ENCODE measurements around the gene NSUN2.
"Not testable (repeated sequence)": the region's sequence is repeated elsewhere in the genome, so short reads cannot be mapped to it uniquely, and the experiment has no call there.

The NSUN2 gene

DNA sequence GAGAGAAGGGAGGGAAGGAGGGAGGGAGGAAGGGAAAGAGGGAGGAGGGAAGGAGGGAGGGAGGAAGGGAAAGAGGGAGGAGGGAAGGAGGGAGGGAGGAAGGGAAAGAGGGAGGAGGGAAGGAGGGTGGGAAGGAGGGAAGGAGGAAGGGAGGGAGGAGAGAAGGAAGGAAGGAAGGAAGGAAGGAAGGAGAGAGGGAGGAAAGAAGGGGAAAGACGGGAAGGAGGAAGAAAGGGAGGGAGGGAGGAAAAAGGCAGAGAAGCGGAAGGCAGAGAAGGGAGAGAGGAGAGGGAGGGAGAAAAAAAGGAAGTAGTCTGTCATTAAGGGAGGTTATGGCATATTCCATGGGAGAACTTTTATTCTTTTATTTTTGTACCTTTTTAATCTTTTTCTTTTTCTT is 61.2 kb downstream of the NSUN2 start:
- no CpG with 5 or more reads among the region's 2 CpGs for whole genome bisulfite sequencing (ENCODE audit: extremely low coverage, insufficient coverage, insufficient read length)
- not testable (repeated sequence) for H3K9ac ChIP-seq (ENCODE audit: low read length); H3K4me2 ChIP-seq (ENCODE audit: low read length); H2BK12ac ChIP-seq (ENCODE audit: low read length); H3K79me1 ChIP-seq (ENCODE audit: low read length); H2AFZ ChIP-seq (ENCODE audit: insufficient read depth, low read length, poor library complexity); H3K4me3 ChIP-seq (ENCODE audit: low read depth, low read length); H3K18ac ChIP-seq (ENCODE audit: low read length); H3K36me3 ChIP-seq (ENCODE audit: control insufficient read depth in 1 of 2, insufficient read depth in 2 of 2, low read length in 2 of 2); H3K9me3 ChIP-seq (ENCODE audit: insufficient read depth, low read depth, low read length); H3K4ac ChIP-seq (ENCODE audit: low read depth, low read length); H2BK5ac ChIP-seq (ENCODE audit: low read depth, low read length, poor library complexity); H3K27me3 ChIP-seq (ENCODE audit: insufficient read depth, low read length); H2AK5ac ChIP-seq (ENCODE audit: low read length); H4K91ac ChIP-seq (ENCODE audit: low read depth, low read length); H3K79me2 ChIP-seq (ENCODE audit: control insufficient read depth, insufficient read depth, low read length, poor library complexity); H3K14ac ChIP-seq (ENCODE audit: low read length); H4K12ac ChIP-seq (ENCODE audit: low read depth, low read length); H3K4me1 ChIP-seq (ENCODE audit: control insufficient read depth in 1 of 2, insufficient read depth in 2 of 2, low read length in 2 of 2); H3K23ac ChIP-seq (ENCODE audit: low read length); DNase-seq; H2BK120ac ChIP-seq (ENCODE audit: insufficient read depth, low read length, poor library complexity); H3K27ac ChIP-seq (ENCODE audit: low read depth, low read length); H4K8ac ChIP-seq (ENCODE audit: low read depth, low read length)

DNA sequence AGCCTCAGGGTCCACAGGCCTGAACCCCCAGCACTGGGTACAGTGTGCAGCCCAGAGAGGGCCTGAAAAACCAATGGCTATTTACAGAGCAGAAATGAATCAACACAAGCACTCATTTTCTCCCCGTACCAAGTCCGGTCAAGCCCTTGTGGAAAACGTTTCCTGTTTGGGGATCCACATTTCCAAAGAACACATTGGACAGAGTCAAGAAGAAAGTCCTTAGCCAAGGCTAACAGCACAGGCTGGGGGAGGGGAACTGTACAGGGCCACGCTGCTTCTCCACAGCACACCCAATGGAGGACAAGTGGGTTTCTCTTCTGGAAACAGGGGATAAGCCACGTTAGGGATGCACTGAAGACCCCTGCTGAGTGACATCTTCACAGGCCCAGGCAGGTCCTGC is 62.3 kb downstream of the NSUN2 start:
- no peak overlapping the region for H3K23ac ChIP-seq (ENCODE audit: low read length)

DNA sequence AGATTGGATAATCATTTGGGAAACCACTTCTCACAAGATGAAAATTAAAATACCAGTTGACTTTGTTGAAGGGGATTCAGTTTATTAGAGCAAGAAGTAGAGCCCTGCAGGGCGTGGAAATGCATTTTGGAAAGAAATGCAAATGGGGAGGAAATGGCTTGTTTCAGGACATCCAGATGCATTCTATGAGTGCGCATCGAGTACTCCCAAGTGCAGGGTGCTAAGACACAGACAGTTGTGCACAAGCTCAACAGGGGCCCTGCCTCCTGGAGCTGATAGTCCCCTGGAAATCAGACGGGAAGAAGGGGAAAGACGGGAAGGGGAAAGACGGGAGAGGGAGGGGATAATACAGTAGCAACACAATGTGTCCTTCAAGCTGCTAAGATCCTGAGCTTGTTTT is 64.0 kb downstream of the NSUN2 start:
- Histone ChIP-seq H3K4me3 (ENCODE audit: low read depth, low read length) (no peak overlapping the region), H2AFZ (ENCODE audit: insufficient read depth, low read length, poor library complexity) (no peak overlapping the region), H3K9ac (ENCODE audit: low read length) (no peak overlapping the region), H3K4ac (ENCODE audit: low read depth, low read length) (no peak overlapping the region), H3K4me1 (ENCODE audit: control insufficient read depth in 1 of 2, insufficient read depth in 2 of 2, low read length in 2 of 2) (no peaks in the 10 kb centered on the region), H4K12ac (ENCODE audit: low read depth, low read length) (no peak overlapping the region), H3K9me3 (ENCODE audit: insufficient read depth, low read depth, low read length) (no peaks in the 10 kb centered on the region), H4K91ac (ENCODE audit: low read depth, low read length) (no peak overlapping the region), H3K27me3 (ENCODE audit: insufficient read depth, low read length) (no peaks in the 10 kb centered on the region), H2AK5ac (ENCODE audit: low read length) (no peak overlapping the region), H3K4me2 (ENCODE audit: low read length) (no peak overlapping the region), H3K27ac (ENCODE audit: low read depth, low read length) (no peak overlapping the region), H2BK12ac (ENCODE audit: low read length) (no peak overlapping the region), H2BK120ac (ENCODE audit: insufficient read depth, low read length, poor library complexity) (no peak overlapping the region), H2BK5ac (ENCODE audit: low read depth, low read length, poor library complexity) (no peak overlapping the region), H4K8ac (ENCODE audit: low read depth, low read length) (no peak overlapping the region), H3K79me2 (ENCODE audit: control insufficient read depth, insufficient read depth, low read length, poor library complexity) (no peaks in the 10 kb centered on the region), H3K14ac (ENCODE audit: low read length) (no peak overlapping the region), H3K79me1 (ENCODE audit: low read length) (no peaks in the 10 kb centered on the region), H3K18ac (ENCODE audit: low read length) (no peak overlapping the region), H3K36me3 (ENCODE audit: control insufficient read depth in 1 of 2, insufficient read depth in 2 of 2, low read length in 2 of 2) (no peaks in the 10 kb centered on the region), H3K23ac (ENCODE audit: low read length) (no peak overlapping the region)
- no CpG with 5 or more reads among the region's 6 CpGs for WGBS (ENCODE audit: extremely low coverage, insufficient coverage, insufficient read length)
- DNase-seq: no peak

More for the DNA sequence above, 62.3 kb downstream of the NSUN2 start:
- no peaks in the 10 kb centered on the region for H3K4me1 ChIP-seq (ENCODE audit: control insufficient read depth in 1 of 2, insufficient read depth in 2 of 2, low read length in 2 of 2)
- no peak overlapping the region for H3K18ac ChIP-seq (ENCODE audit: low read length)
- H4K8ac ChIP-seq (ENCODE audit: low read depth, low read length): no peak overlapping the region
- H3K27ac ChIP-seq (ENCODE audit: low read depth, low read length): no peak overlapping the region
- no peaks in the 10 kb centered on the region for H3K27me3 ChIP-seq (ENCODE audit: insufficient read depth, low read length)
- H3K79me2 ChIP-seq (ENCODE audit: control insufficient read depth, insufficient read depth, low read length, poor library complexity): no peaks in the 10 kb centered on the region
- no peaks in the 10 kb centered on the region for H3K9me3 ChIP-seq (ENCODE audit: insufficient read depth, low read depth, low read length)
- no peak overlapping the region for H2AK5ac ChIP-seq (ENCODE audit: low read length)
- H3K9ac ChIP-seq (ENCODE audit: low read length): no peak overlapping the region
- H3K4ac ChIP-seq (ENCODE audit: low read depth, low read length): no peak overlapping the region
- DNase-seq: no peak
- no peak overlapping the region for H2BK120ac ChIP-seq (ENCODE audit: insufficient read depth, low read length, poor library complexity)
- no peaks in the 10 kb centered on the region for H3K36me3 ChIP-seq (ENCODE audit: control insufficient read depth in 1 of 2, insufficient read depth in 2 of 2, low read length in 2 of 2)
- no peak overlapping the region for H2BK5ac ChIP-seq (ENCODE audit: low read depth, low read length, poor library complexity)
- no peak overlapping the region for H3K4me2 ChIP-seq (ENCODE audit: low read length)
- H3K79me1 ChIP-seq (ENCODE audit: low read length): no peaks in the 10 kb centered on the region
- no peak overlapping the region for H4K12ac ChIP-seq (ENCODE audit: low read depth, low read length)
- H3K4me3 ChIP-seq (ENCODE audit: low read depth, low read length): no peak overlapping the region
- H2AFZ ChIP-seq (ENCODE audit: insufficient read depth, low read length, poor library complexity): no peak overlapping the region
- no peak overlapping the region for H4K91ac ChIP-seq (ENCODE audit: low read depth, low read length)
- H3K14ac ChIP-seq (ENCODE audit: low read length): no peak overlapping the region
- H2BK12ac ChIP-seq (ENCODE audit: low read length): no peak overlapping the region
- no CpG with 5 or more reads among the region's 5 CpGs for WGBS (ENCODE audit: extremely low coverage, insufficient coverage, insufficient read length)

DNA sequence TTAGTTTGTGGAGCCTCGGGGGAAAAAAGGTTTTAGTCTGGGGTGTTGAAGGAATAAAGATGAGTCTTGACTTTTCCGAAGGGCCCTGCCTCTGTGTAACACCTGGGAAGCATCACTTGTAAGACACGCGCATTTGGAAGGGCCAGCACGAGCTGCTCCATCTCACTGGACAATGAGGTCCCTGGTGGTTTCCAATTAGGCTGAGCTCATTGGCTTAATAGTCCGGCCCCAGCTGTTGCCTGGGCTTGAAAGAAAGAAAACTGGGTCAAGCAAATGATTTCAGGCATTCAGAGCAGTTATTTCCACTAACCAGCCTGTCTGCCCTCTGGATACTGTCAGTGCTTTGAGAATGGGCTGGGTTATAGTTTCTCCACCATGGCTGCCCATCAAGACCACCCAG is 64.5 kb downstream of the NSUN2 start:
- Histone ChIP-seq H4K8ac (ENCODE audit: low read depth, low read length) (no peak overlapping the region), H3K4me2 (ENCODE audit: low read length) (no peak overlapping the region), H3K14ac (ENCODE audit: low read length) (no peak overlapping the region), H3K27ac (ENCODE audit: low read depth, low read length) (no peak overlapping the region), H3K18ac (ENCODE audit: low read length) (no peak overlapping the region), H3K27me3 (ENCODE audit: insufficient read depth, low read length) (no peaks in the 10 kb centered on the region), H3K4me1 (ENCODE audit: control insufficient read depth in 1 of 2, insufficient read depth in 2 of 2, low read length in 2 of 2) (no peaks in the 10 kb centered on the region), H4K91ac (ENCODE audit: low read depth, low read length) (no peak overlapping the region), H2BK120ac (ENCODE audit: insufficient read depth, low read length, poor library complexity) (no peak overlapping the region), H2BK12ac (ENCODE audit: low read length) (no peak overlapping the region), H3K36me3 (ENCODE audit: control insufficient read depth in 1 of 2, insufficient read depth in 2 of 2, low read length in 2 of 2) (no peaks in the 10 kb centered on the region), H3K4ac (ENCODE audit: low read depth, low read length) (no peak overlapping the region), H3K9ac (ENCODE audit: low read length) (no peak overlapping the region), H3K79me2 (ENCODE audit: control insufficient read depth, insufficient read depth, low read length, poor library complexity) (no peaks in the 10 kb centered on the region), H3K4me3 (ENCODE audit: low read depth, low read length) (no peak overlapping the region), H3K79me1 (ENCODE audit: low read length) (no peaks in the 10 kb centered on the region), H4K12ac (ENCODE audit: low read depth, low read length) (no peak overlapping the region), H3K9me3 (ENCODE audit: insufficient read depth, low read depth, low read length) (no peaks in the 10 kb centered on the region), H3K23ac (ENCODE audit: low read length) (no peak overlapping the region), H2BK5ac (ENCODE audit: low read depth, low read length, poor library complexity) (no peak overlapping the region), H2AK5ac (ENCODE audit: low read length) (no peak overlapping the region), H2AFZ (ENCODE audit: insufficient read depth, low read length, poor library complexity) (no peak overlapping the region)
- no peak for DNase-seq
- no CpG with 5 or more reads among the region's 6 CpGs for WGBS (ENCODE audit: extremely low coverage, insufficient coverage, insufficient read length)

DNA sequence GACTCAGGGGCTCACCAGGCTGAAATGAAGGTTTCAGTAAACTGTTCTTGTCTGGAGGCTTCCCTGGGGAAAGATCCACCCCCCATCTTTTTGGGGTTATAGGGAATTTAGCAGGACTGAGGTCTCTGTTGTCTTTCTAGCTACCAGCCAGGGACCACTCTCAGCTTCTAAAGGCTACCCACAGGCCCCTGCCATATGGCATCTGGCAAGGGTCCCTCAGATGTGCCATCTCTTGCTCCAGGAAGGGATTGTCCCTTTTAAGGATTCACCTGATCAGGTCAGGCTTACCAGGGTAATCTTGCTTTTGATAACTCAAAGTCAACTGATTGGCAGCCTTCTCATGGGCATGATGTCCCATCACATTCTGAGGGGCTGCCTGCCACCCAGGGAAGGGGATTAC is 65.0 kb downstream of the NSUN2 start:
- no peak overlapping the region for H3K4ac ChIP-seq (ENCODE audit: low read depth, low read length)
- no peak overlapping the region for H3K23ac ChIP-seq (ENCODE audit: low read length)
- no peaks in the 10 kb centered on the region for H3K79me1 ChIP-seq (ENCODE audit: low read length)
- no peak overlapping the region for H4K8ac ChIP-seq (ENCODE audit: low read depth, low read length)
- no peaks in the 10 kb centered on the region for H3K9me3 ChIP-seq (ENCODE audit: insufficient read depth, low read depth, low read length)
- no peak overlapping the region for H2AK5ac ChIP-seq (ENCODE audit: low read length)
- no peak overlapping the region for H2BK12ac ChIP-seq (ENCODE audit: low read length)
- no peak overlapping the region for H3K14ac ChIP-seq (ENCODE audit: low read length)
- H3K4me2 ChIP-seq (ENCODE audit: low read length): no peak overlapping the region
- H2AFZ ChIP-seq (ENCODE audit: insufficient read depth, low read length, poor library complexity): no peak overlapping the region
- H4K91ac ChIP-seq (ENCODE audit: low read depth, low read length): no peak overlapping the region
- H3K18ac ChIP-seq (ENCODE audit: low read length): no peak overlapping the region
- no peaks in the 10 kb centered on the region for H3K4me1 ChIP-seq (ENCODE audit: control insufficient read depth in 1 of 2, insufficient read depth in 2 of 2, low read length in 2 of 2)
- no peak overlapping the region for H3K9ac ChIP-seq (ENCODE audit: low read length)
- no peak overlapping the region for H2BK120ac ChIP-seq (ENCODE audit: insufficient read depth, low read length, poor library complexity)
- H2BK5ac ChIP-seq (ENCODE audit: low read depth, low read length, poor library complexity): no peak overlapping the region
- no peak for DNase-seq
- H3K36me3 ChIP-seq (ENCODE audit: control insufficient read depth in 1 of 2, insufficient read depth in 2 of 2, low read length in 2 of 2): no peaks in the 10 kb centered on the region
- no peak overlapping the region for H4K12ac ChIP-seq (ENCODE audit: low read depth, low read length)
- no peak overlapping the region for H3K27ac ChIP-seq (ENCODE audit: low read depth, low read length)
- no peak overlapping the region for H3K4me3 ChIP-seq (ENCODE audit: low read depth, low read length)
- no peaks in the 10 kb centered on the region for H3K27me3 ChIP-seq (ENCODE audit: insufficient read depth, low read length)
- H3K79me2 ChIP-seq (ENCODE audit: control insufficient read depth, insufficient read depth, low read length, poor library complexity): no peaks in the 10 kb centered on the region

Data from trophoblast cell (in vitro differentiated cells and primary cell).